ENCODE results near the gene CA11. TPM values are rescaled to one million over a fixed set of nuclear protein-coding genes. Genes with fewer than 3 reads are reported as not detected.
A peak's percentile ranks its signal among the peaks of the same experiment; 100 is the strongest.

CA11 gene
- total RNA-seq, 1 experiment from 2014 or later = 10.8 TPM

- Histone ChIP-seq H3K36me3 (replicated peaks; ENCODE audit: control insufficient read depth, insufficient read depth, low read length) (no peaks in the 10 kb centered on the region), H3K27me3 (ENCODE audit: control insufficient read depth, insufficient read depth, low read length) (peaks cover 12% of the 10 kb centered on the region), H3K4me3 (ENCODE audit: insufficient read depth, low read depth, low read length) (no peak overlapping the region)
- DNase-seq = peak; percentile 97
Observed at GRCh38 chr19:48674921-48675824, 29.2 kb upstream of the CA11 start.

DNA sequence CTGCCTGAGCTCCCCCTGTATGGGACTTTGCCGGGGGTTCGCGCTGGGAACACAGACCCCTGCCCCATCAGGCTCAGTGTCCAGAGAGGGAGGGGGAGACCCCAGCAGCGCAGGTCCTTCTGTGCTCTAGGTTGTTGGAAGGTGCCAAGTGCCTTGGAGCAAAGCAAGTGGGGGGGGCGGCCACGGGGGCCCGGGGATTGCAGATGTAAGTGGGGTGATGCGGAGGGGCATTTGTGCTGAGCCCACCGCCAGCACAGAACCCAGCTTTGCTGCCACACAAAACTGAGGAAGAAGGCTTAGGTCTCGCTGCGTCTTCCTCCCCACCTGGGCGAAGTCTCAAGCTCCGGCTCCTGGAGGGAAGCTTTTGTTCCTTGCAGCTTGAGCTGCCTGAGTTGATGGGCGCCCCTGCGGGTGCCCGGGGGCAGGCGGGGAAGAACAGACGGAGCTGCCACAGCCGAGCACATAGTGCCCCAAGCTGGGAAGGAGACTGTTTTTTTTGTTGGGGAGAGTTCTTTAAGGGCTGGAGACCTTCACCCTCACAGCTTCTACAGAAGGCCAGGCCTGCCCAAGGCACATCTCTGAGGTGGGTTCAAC is 28.3 kb upstream of the CA11 start:
- H3K36me3 ChIP-seq (replicated peaks; ENCODE audit: control insufficient read depth, insufficient read depth, low read length) = no peaks in the 10 kb centered on the region
- peaks cover 12% of the 10 kb centered on the region for H3K27me3 ChIP-seq (ENCODE audit: control insufficient read depth, insufficient read depth, low read length)
- DNase-seq = peak; percentile 86
- no peak overlapping the region for H3K4me3 ChIP-seq (ENCODE audit: insufficient read depth, low read depth, low read length)

DNA sequence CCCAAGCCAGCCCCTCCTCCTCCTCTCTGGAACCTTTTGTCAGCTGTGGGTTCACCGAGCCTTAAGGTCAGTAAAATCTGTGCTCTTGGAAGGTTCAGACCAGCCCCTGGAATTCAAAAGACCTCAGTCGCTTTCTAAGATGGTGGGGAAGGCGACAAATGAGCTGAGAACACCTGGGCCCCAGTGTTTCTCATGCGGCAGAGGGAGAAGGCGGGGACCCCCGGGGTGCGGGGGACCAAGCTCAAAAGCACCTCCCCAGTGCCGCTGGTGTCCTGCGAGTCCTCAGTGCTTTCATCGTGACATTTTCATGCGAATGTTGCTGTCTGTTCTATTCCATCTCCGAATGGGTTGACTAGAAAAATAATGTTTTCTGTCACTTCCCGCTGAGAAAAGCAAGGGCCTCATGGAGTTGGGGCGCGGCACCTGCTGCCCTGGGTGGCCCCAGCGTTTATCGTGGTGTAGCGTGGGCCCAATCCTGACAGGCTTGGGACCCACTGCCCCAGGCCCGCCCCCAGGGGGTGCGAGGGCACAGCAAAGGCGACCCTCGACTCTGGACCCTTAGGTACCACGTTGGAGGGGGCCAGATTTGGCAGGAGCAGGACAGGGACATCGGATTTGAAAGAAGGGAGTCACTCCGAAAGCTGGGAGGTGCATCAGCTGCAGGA is 27.6 kb upstream of the CA11 start:
- peak overlapping the region; percentile 8; the same call in 1 of the 2 replicates for H3K4me3 ChIP-seq (ENCODE audit: insufficient read depth, low read depth, low read length)
- H3K36me3 ChIP-seq (replicated peaks; ENCODE audit: control insufficient read depth, insufficient read depth, low read length) = no peaks in the 10 kb centered on the region

DNA sequence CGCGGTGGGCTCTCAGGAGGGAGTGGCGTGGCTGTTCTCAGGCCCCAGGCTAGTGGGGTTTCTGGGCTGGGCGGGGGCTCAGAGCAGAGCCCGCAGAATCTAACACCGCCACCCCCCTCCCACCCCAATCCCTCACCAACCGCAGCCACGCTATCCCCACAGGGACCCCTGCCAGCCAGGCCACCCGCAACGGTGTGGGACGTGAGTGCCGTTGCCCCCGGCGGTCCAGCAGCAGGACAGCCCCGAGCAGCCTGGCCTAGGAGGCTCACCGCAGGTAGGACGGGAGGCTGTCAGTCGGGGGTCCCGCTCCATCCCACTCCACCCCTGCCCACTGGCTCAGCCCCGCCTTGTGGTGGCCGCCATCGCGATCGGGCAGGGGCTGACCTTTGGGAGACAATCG is 27.0 kb upstream of the CA11 start, which contains the start of gene NTN5:
TSS of gene NTN5 (minus strand) at position 24 of the 400 bp plus-strand sequence. CDS start 2,031 bp downstream, outside the sequence.
- Histone ChIP-seq H3K27me3 (ENCODE audit: control insufficient read depth, insufficient read depth, low read length) (peaks cover 12% of the 10 kb centered on the region), H3K36me3 (replicated peaks; ENCODE audit: control insufficient read depth, insufficient read depth, low read length) (no peaks in the 10 kb centered on the region), H3K4me3 (ENCODE audit: insufficient read depth, low read depth, low read length) (peak within 1 kb of the TSS; percentile 8; the same call in 1 of the 2 replicates)
- DNase-seq = peak; percentile 78

More for the DNA sequence above, 27.6 kb upstream of the CA11 start:
- peak; percentile 75 for DNase-seq
- H3K27me3 ChIP-seq (ENCODE audit: control insufficient read depth, insufficient read depth, low read length) = peaks cover 12% of the 10 kb centered on the region

- DNase-seq = no peak
- Histone ChIP-seq H3K27me3 (ENCODE audit: control insufficient read depth, insufficient read depth, low read length) (peaks cover 11% of the 10 kb centered on the region), H3K4me3 (ENCODE audit: insufficient read depth, low read depth, low read length) (no peak overlapping the region)
Observed at GRCh38 chr19:48671446-48671995, 25.5 kb upstream of the CA11 start.

DNA sequence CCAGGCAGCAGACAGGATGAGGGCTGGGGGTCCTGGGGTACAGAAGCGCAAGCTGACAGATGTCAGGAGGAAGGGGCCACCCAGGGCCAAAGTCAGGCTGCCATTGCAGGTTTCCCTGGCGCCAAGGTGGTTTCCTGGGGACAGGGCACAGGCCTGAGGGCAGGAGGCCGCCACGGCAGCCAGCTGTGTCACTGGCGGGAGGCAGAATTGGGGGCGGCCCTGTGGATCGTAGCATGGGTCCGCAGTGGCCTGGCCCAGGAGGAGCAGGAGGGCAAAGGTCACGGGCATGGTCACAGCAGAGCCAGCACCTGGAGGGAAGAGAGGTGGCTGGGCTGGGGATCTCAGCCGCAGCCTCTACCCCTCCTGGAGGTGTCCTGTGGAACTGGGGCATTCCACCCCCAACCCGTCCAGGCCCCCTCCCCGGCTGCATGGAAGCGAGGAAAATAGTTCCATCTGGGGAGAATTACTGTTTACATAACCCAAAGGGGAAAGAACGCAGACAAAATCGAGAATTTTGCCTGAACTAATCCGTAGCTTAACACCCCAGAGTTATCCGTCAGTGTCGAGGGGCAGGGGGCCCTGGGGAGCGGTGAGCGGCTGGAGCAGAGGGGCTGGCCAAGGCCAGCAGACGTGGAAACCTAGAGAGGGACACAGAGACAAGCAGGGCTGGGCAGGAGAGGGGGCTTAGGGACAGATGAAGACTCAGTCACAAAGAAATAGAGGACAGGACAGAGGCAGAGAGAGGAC is 24.9 kb upstream of the CA11 start:
- no peaks in the 10 kb centered on the region for H3K36me3 ChIP-seq (replicated peaks; ENCODE audit: control insufficient read depth, insufficient read depth, low read length)
- no peak overlapping the region for H3K4me3 ChIP-seq (ENCODE audit: insufficient read depth, low read depth, low read length)
- DNase-seq = peak; percentile 72
- H3K27me3 ChIP-seq (ENCODE audit: control insufficient read depth, insufficient read depth, low read length) = peaks cover 10% of the 10 kb centered on the region

More at GRCh38 chr19:48671446-48671995, 25.5 kb upstream of the CA11 start:
- H3K36me3 ChIP-seq (replicated peaks; ENCODE audit: control insufficient read depth, insufficient read depth, low read length) = no peaks in the 10 kb centered on the region

GRCh38 chr19:48669903-48670668 is 24.1 kb upstream of the CA11 start:
- H3K36me3 ChIP-seq (replicated peaks; ENCODE audit: control insufficient read depth, insufficient read depth, low read length) = no peaks in the 10 kb centered on the region
- peaks cover 10% of the 10 kb centered on the region for H3K27me3 ChIP-seq (ENCODE audit: control insufficient read depth, insufficient read depth, low read length)
- DNase-seq = peak; percentile 41
- no peak overlapping the region for H3K4me3 ChIP-seq (ENCODE audit: insufficient read depth, low read depth, low read length)

DNA sequence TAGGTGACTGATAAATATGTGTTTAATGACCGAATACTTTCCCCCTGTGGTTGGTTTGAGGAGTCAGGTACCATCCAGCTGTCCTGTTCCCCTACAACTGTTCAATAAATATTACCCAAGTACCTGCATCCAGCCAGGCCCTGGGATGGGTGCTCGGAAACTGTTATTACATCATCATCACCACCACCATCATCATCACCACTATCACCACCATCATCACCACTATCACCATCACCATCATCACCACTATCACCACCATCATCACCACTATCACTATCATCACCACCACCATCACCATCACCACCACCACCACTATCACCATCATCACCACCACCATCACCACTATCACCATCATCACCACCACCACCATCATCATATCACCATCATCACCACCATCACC is 22.8 kb upstream of the CA11 start:
- DNase-seq = no peak
- Histone ChIP-seq H3K36me3 (replicated peaks; ENCODE audit: control insufficient read depth, insufficient read depth, low read length) (no peaks in the 10 kb centered on the region), H3K27me3 (ENCODE audit: control insufficient read depth, insufficient read depth, low read length) (peaks cover under 1% of the 10 kb centered on the region), H3K4me3 (ENCODE audit: insufficient read depth, low read depth, low read length) (no peak overlapping the region)

GRCh38 chr19:48668332-48668731 is 22.3 kb upstream of the CA11 start:
- DNase-seq = no peak
- no peaks in the 10 kb centered on the region; the same call in 1 of the 2 replicates for H3K27me3 ChIP-seq (ENCODE audit: control insufficient read depth, insufficient read depth, low read length)
- H3K4me3 ChIP-seq (ENCODE audit: insufficient read depth, low read depth, low read length) = no peak overlapping the region
- H3K36me3 ChIP-seq (replicated peaks; ENCODE audit: control insufficient read depth, insufficient read depth, low read length) = no peaks in the 10 kb centered on the region

DNA sequence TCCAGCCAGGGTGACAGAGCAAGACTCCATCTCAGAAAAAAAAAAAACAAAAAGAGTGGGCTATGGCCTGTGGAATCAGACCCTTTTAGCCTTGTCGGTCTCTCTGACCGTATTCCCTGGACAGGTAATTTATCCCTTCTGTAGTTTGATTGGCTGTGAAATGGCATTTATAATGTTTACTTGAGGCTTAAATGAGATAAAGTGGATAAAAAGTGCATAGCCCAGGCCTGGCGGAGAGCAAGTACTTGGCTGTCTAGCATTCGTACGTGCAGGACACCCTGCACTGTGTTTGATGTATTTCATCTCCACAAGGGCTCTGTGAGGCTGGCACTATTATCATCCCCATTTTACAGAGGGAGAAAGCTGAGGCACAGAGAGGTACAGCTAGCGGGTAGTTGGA is 19.8 kb upstream of the CA11 start:
- Histone ChIP-seq H3K27me3 (ENCODE audit: control insufficient read depth, insufficient read depth, low read length) (no peaks in the 10 kb centered on the region), H3K4me3 (ENCODE audit: insufficient read depth, low read depth, low read length) (no peak overlapping the region), H3K36me3 (replicated peaks; ENCODE audit: control insufficient read depth, insufficient read depth, low read length) (no peaks in the 10 kb centered on the region)
- DNase-seq = no peak

DNA sequence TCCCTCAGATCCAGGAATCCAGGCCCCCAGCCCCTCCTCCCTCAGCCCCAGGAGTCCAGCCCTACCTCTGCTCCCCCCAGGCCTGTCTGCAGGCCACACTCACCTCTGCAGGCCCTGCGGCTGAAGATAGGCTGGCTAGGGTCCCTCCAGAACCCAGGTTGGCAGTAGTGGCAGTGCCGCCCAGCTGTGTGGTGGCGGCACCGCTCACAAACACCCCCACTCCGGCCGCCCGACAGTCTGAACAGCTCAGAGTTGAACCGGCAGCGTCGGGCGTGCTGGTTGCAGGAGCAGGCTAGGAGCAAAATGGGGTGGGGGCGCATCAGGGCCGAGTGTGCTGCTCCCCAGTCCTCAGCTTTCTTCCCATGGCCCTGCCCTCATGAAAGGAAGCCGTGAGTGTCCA is 18.5 kb upstream of the CA11 start:
- Histone ChIP-seq H3K27me3 (ENCODE audit: control insufficient read depth, insufficient read depth, low read length) (no peaks in the 10 kb centered on the region), H3K36me3 (replicated peaks; ENCODE audit: control insufficient read depth, insufficient read depth, low read length) (no peaks in the 10 kb centered on the region), H3K4me3 (ENCODE audit: insufficient read depth, low read depth, low read length) (no peak overlapping the region)
- peak; percentile 59 for DNase-seq

DNA sequence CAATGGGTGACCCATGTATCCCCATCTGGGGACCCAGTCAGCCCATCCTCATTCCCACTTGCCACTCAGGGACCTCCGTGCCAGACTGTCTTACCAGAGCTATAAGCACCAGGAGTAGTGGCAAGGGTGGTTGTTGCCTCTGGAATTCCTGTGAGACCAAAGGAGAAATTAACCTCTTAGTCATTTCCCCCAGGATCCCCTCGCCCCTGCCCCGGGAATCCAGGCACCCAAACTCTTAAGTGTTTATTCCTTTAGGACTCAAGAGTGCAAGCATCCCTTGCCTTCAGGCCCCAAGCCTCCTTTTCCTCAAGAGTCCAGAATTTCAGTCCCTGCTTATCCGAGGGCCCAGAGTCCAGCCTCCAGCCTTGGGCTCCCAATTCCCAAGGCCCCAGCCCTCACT is 17.7 kb upstream of the CA11 start:
- no peaks in the 10 kb centered on the region for H3K36me3 ChIP-seq (replicated peaks; ENCODE audit: control insufficient read depth, insufficient read depth, low read length)

GRCh38 chr19:48661711-48662090 is 15.7 kb upstream of the CA11 start:
- H3K27me3 ChIP-seq (ENCODE audit: control insufficient read depth, insufficient read depth, low read length) = no peaks in the 10 kb centered on the region
- H3K4me3 ChIP-seq (ENCODE audit: insufficient read depth, low read depth, low read length) = no peak overlapping the region
- H3K36me3 ChIP-seq (replicated peaks; ENCODE audit: control insufficient read depth, insufficient read depth, low read length) = no peaks in the 10 kb centered on the region
- peak; percentile 60 for DNase-seq

More for the DNA sequence above, 17.7 kb upstream of the CA11 start:
- H3K4me3 ChIP-seq (ENCODE audit: insufficient read depth, low read depth, low read length) = no peak overlapping the region
- no peaks in the 10 kb centered on the region for H3K27me3 ChIP-seq (ENCODE audit: control insufficient read depth, insufficient read depth, low read length)
- DNase-seq = peak; percentile 45
